ENCODE results near the gene PMM2.

DNA sequence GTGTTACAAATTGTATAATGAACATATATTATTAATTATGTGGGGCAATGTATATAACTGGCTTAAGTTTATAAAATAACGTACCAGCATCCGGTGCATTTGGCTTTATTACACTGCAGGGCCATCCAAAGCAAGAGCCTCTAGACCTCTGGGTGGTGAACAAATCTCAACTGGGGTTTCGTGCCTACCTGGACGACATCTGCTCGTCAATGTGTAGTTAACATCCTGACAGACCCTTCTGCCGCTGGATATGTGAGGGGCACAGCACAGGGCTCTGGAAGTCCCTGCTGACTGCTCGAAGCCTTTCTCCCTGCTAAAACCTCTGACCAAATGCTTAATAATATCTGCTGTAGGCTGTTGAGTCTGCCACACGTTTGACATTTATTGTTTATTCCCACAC lies 2.5 kb upstream of the PMM2 start:
- TF ChIP-seq, protein P1, sequence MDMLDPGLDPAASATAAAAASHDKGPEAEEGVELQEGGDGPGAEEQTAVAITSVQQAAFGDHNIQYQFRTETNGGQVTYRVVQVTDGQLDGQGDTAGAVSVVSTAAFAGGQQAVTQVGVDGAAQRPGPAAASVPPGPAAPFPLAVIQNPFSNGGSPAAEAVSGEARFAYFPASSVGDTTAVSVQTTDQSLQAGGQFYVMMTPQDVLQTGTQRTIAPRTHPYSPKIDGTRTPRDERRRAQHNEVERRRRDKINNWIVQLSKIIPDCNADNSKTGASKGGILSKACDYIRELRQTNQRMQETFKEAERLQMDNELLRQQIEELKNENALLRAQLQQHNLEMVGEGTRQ (CRISPR knock-in tag; IDR thresholded peaks at IDR 0.05): no peak
- TF ChIP-seq NFE2L1 (CRISPR knock-in tag; IDR thresholded peaks at IDR 0.05): no peak
- TF ChIP-seq, protein P2, sequence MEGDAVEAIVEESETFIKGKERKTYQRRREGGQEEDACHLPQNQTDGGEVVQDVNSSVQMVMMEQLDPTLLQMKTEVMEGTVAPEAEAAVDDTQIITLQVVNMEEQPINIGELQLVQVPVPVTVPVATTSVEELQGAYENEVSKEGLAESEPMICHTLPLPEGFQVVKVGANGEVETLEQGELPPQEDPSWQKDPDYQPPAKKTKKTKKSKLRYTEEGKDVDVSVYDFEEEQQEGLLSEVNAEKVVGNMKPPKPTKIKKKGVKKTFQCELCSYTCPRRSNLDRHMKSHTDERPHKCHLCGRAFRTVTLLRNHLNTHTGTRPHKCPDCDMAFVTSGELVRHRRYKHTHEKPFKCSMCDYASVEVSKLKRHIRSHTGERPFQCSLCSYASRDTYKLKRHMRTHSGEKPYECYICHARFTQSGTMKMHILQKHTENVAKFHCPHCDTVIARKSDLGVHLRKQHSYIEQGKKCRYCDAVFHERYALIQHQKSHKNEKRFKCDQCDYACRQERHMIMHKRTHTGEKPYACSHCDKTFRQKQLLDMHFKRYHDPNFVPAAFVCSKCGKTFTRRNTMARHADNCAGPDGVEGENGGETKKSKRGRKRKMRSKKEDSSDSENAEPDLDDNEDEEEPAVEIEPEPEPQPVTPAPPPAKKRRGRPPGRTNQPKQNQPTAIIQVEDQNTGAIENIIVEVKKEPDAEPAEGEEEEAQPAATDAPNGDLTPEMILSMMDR (IDR thresholded peaks at IDR 0.05): no peak
